Stomach (tissue), 9 donors: ENCODE results near the gene EIF2B2. TPM values are rescaled to one million over a fixed set of nuclear protein-coding genes. Genes with fewer than 3 reads are reported as not detected.

Source experiments
- DNase-seq, 2 donors: peaks; one replicate each; pipeline versions ENCODE4 v3.0.0 to v3.0.0-alpha.2; 2013 to 2019
- H3K27ac ChIP-seq, 5 donors: fragments of 200-600 bp in 4 of 5; sonication (generic) in 4 of 5; one replicate each; pipeline ENCODE4 v1.5.1; 2013 to 2019; ENCODE audit warnings: mild to moderate bottlenecking in 1 of 5, moderate library complexity in 1 of 5
- H3K27me3 ChIP-seq, 3 donors: fragments of 200-600 bp; sonication (generic); one replicate each; pipeline ENCODE4 v1.5.1; 2017 to 2019; ENCODE audit warnings: mixed run types in 1 of 3
- H3K36me3 ChIP-seq, 4 donors: fragments of 200-600 bp; sonication (generic); 1 replicate in 3 of 4; 2 replicates in 1 of 4; pipeline ENCODE4 v1.5.1; 2016 to 2019
- H3K4me1 ChIP-seq, 4 donors: fragments of 200-600 bp; sonication (generic); one replicate each; pipeline ENCODE4 v1.5.1; 2016 to 2019
- H3K4me3 ChIP-seq, 4 donors: fragments of 200-600 bp; sonication (generic) in 3 of 4; one replicate each; pipeline ENCODE4 v1.5.1; 2016 to 2019; ENCODE audit warnings: mild to moderate bottlenecking in 1 of 4
- H3K9me3 ChIP-seq, 4 donors: fragments of 200-600 bp; sonication (generic); one replicate each; pipeline ENCODE4 v1.5.1; 2016 to 2019
- CTCF ChIP-seq, 7 experiments: fragments of 450-650 bp in 4 of 7; fragments of 200-600 bp in 3 of 7; sonication (generic) in 3 of 7; IDR thresholded peaks; one replicate each; pipeline ENCODE4 v1.5.1; 2016 to 2019; ENCODE audit warnings: antibody characterized with exemption in 7 of 7, control low read depth in 2 of 7, mild to moderate bottlenecking in 1 of 7
- EP300 ChIP-seq: sonication (generic); formaldehyde crosslinking; IDR thresholded peaks from one replicate; pipeline ENCODE4 v1.6.1; 2017; ENCODE audit warnings: antibody characterized with exemption
- POLR2A ChIP-seq, 4 donors: fragments of 450-650 bp; IDR thresholded peaks; one replicate each; pipeline ENCODE4 v1.6.1; 2016; ENCODE audit warnings: antibody characterized with exemption in 4 of 4, control low read depth in 2 of 4, mild to moderate bottlenecking in 1 of 4, moderate library complexity in 1 of 4
- POLR2AphosphoS5 ChIP-seq, 3 donors: sonication (generic); formaldehyde crosslinking; IDR thresholded peaks; one replicate each; pipeline ENCODE4 v1.6.1; 2016; ENCODE audit warnings: antibody characterized with exemption in 3 of 3
- WGBS, 5 donors: extraction: QIAGEN DNeasy Blood & Tissue Kit in 3 of 5; methylation state at CpG; one replicate each; pipeline versions ENCODE4 v1.1.5 to v1.1.7; 2013 to 2018; 5-methylcytosine and 5-hydroxymethylcytosine counted together
- intact Hi-C: fragments of 100-400 bp; cut with DNase I; formaldehyde crosslinking; loops from one replicate; pipeline ENCODE4 v1.15.1; 2023; ENCODE audit warnings: low total_unique reads
- polyA plus RNA-seq, 3 donors: library from polyadenylated mRNA; stranded (reverse); fragments of 200-250 nt; gene quantifications; one replicate each; pipeline ENCODE4 v1.2.3, GENCODE V29; 2013
- total RNA-seq, 5 donors: library from RNA; depleted of rRNA; stranded (reverse); fragments of >200 nt; gene quantifications; one replicate each; pipeline versions ENCODE4 v1.1.0 to v1.2.3, GENCODE V29; 2014 to 2016
- donor health status: healthy with polysubstance abuse.
- donor health status: Bipolar disorder and iron deficiency.
- donor health status: healthy.

Gene EIF2B2
- total and polyA plus RNA-seq, 8 donors: 5.8 to 182 (median 27.7) TPM

GRCh38 chr14:74954947-74955228 is 47.8 kb upstream of the EIF2B2 start:
- intact Hi-C loops: loop anchor here (10.0 kb wide), 1 partner anchor 120 kb away; no protein-coding TSS in a partner anchor

DNA sequence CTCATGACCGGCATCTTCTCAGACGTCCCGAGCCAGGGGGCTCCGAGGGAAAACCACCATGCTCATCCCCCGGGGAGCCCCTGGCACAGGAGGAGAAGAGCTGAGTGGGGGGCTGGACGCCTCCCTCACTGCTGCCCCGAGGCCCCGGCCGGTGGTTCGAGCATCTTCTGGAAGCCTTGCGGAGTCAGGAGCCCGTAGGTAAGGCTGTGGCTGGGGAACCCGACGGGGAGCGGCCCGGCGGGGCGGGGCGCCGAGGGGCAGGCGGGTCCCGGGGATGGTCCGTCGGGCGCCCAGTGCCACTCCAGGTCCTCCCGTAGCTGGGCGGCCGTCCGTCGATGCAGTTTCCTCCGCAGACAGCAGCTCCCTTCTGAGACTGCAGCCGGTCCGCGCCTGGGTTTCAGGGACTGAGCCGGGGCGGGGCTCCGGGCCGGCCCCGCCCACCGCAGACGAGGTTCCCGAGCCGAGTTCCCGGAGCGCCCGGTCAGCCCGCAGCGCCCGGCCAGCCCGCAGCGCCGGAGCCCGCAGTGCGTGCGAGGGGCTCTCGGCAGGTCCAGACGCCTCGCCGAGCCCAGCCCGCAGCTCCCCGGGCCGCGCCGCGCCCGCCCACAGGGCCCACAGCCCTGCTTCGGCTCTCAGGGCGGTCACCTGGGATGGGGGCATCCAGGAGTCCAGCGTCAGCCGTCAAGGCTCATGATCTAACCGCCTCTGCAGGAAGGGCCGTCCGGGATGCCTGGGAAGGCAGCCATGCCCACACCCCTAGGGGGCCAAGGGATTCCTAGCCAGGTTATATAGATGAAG is 47.3 kb upstream of the EIF2B2 start, which contains the start of gene PGF:
Gene PGF (minus strand): TSS at position 369 of the 798 bp plus-strand sequence. CDS start 355 bp downstream, at position 14.
- Histone ChIP-seq H3K27ac (peak within 1 kb of the TSS in 3 of 5 donors; percentile 24 to 56 (median 49)), H3K9me3 (no peaks in the 10 kb centered on the region), H3K27me3 (peaks cover 0 to 43% (median 18%) of the 10 kb centered on the region in 3 donors), H3K4me1 (peaks cover 36 to 42% (median 38%) of the 10 kb centered on the region in 4 donors), H3K36me3 (no peaks in the 10 kb centered on the region), H3K4me3 (peak within 1 kb of the TSS; percentile 53 to 59 (median 55))
- peak; percentile 74 to 88 for DNase-seq
- TF ChIP-seq POLR2AphosphoS5 (IDR thresholded peaks at IDR 0.05) (peak in 2 of 3 donors; percentile 55 to 65), CTCF (IDR thresholded peaks at IDR 0.05) (no peak)
- intact Hi-C loops: loop anchor here (10.0 kb wide), 1 partner anchor 119 kb away; no protein-coding TSS in a partner anchor
- 3 to 11% (median 4%) methylated on average over 24 to 72 of the region's 73 CpGs for WGBS, 5 donors

More at GRCh38 chr14:74954947-74955228, 47.8 kb upstream of the EIF2B2 start:
- Histone ChIP-seq H3K9me3 (no peaks in the 10 kb centered on the region), H3K27me3 (peaks cover 0 to 45% (median 18%) of the 10 kb centered on the region in 3 donors), H3K4me1 (peaks cover 36 to 47% (median 41%) of the 10 kb centered on the region in 4 donors), H3K27ac (peak overlapping the region in 3 of 5 donors; percentile 24 to 56 (median 49)), H3K4me3 (peak overlapping the region; percentile 53 to 59 (median 55)), H3K36me3 (no peaks in the 10 kb centered on the region)
- TF ChIP-seq EP300 (no peak), POLR2A (IDR thresholded peaks at IDR 0.05) (no peak), CTCF (IDR thresholded peaks at IDR 0.05) (no peak), POLR2AphosphoS5 (IDR thresholded peaks at IDR 0.05) (no peak)
- no peak for DNase-seq
- WGBS, 5 donors: 0 to 6% (median 4%) methylated on average over 2 to 3 of the region's 3 CpGs

GRCh38 chr14:74956027-74956279 is 46.8 kb upstream of the EIF2B2 start:
- WGBS, 5 donors: 80 to 91% (median 87%) methylated on average over 9 of the region's 9 CpGs
- Histone ChIP-seq H3K4me3 (peak overlapping the region; percentile 53 to 59 (median 55)), H3K36me3 (no peaks in the 10 kb centered on the region), H3K27me3 (peaks cover 0 to 43% (median 18%) of the 10 kb centered on the region in 3 donors), H3K9me3 (no peaks in the 10 kb centered on the region), H3K27ac (peak overlapping the region in 1 of 5 donors; percentile 56), H3K4me1 (peaks cover 30 to 37% (median 33%) of the 10 kb centered on the region in 4 donors)
- intact Hi-C loops: loop anchor here (10.0 kb wide), 1 partner anchor 119 kb away; no protein-coding TSS in a partner anchor
- TF ChIP-seq EP300: no peak
- TF ChIP-seq POLR2A (IDR thresholded peaks at IDR 0.05): no peak
- no peak for DNase-seq

- TF ChIP-seq CTCF (IDR thresholded peaks at IDR 0.05): no peak
- Histone ChIP-seq H3K36me3 (no peaks in the 10 kb centered on the region), H3K9me3 (no peaks in the 10 kb centered on the region), H3K27me3 (peaks cover 0 to 40% (median 18%) of the 10 kb centered on the region in 3 donors), H3K27ac (no peak overlapping the region), H3K4me3 (no peak overlapping the region), H3K4me1 (peaks cover 25 to 32% (median 28%) of the 10 kb centered on the region in 4 donors)
- 88 to 90% (median 89%) methylated on average over 15 to 24 of the region's 24 CpGs for WGBS, 5 donors
- intact Hi-C loops: loop anchor here (10.0 kb wide), 1 partner anchor 118 kb away; no protein-coding TSS in a partner anchor
- DNase-seq: no peak
Measured at GRCh38 chr14:74956280-74957072, 46.2 kb upstream of the EIF2B2 start.
